NCI-H446 treated with DMSO at 0.1 percent for 48 hours (cell line): Measurements from ENCODE around the gene DOCK4.

Experiments used
- DNase-seq: peaks from one replicate; lab custom pipeline; 2025; lab: John Stamatoyannopoulos, UW

Gene DOCK4

GRCh38 chr7:111903016-111903415, 303.2 kb downstream of the DOCK4 start:
- no peak for DNase-seq

- no peak for DNase-seq
These were observed 305.9 kb downstream of the DOCK4 start for GRCh38 chr7:111900283-111900682.

GRCh38 chr7:111895049-111895448, 311.1 kb downstream of the DOCK4 start:
- DNase-seq: no peak

- DNase-seq: no peak
These were observed 311.7 kb downstream of the DOCK4 start for GRCh38 chr7:111894518-111894917.

- no peak for DNase-seq
These were observed 313.0 kb downstream of the DOCK4 start for GRCh38 chr7:111893190-111893589.

- DNase-seq: no peak
These were observed 313.6 kb downstream of the DOCK4 start for GRCh38 chr7:111892588-111892987.

GRCh38 chr7:111887734-111888133, 318.5 kb downstream of the DOCK4 start:
- no peak for DNase-seq

GRCh38 chr7:111886233-111886632, 320.0 kb downstream of the DOCK4 start:
- no peak for DNase-seq

GRCh38 chr7:111883241-111883640, 323.0 kb downstream of the DOCK4 start:
- DNase-seq: no peak

- no peak for DNase-seq
These were observed 327.4 kb downstream of the DOCK4 start for GRCh38 chr7:111878785-111879184.

- no peak for DNase-seq
These were observed 328.3 kb downstream of the DOCK4 start for GRCh38 chr7:111877931-111878330.

- no peak for DNase-seq
These were observed 332.1 kb downstream of the DOCK4 start for GRCh38 chr7:111873963-111874690.

- no peak for DNase-seq
These were observed 332.9 kb downstream of the DOCK4 start for GRCh38 chr7:111873326-111873646.

- DNase-seq: no peak
These were observed 333.5 kb downstream of the DOCK4 start for GRCh38 chr7:111872450-111873325.

- no peak for DNase-seq
These were observed 334.9 kb downstream of the DOCK4 start for GRCh38 chr7:111871283-111871682.

GRCh38 chr7:111869280-111869679, 336.9 kb downstream of the DOCK4 start:
- DNase-seq: no peak

- DNase-seq: no peak
These were observed 338.8 kb downstream of the DOCK4 start for GRCh38 chr7:111867348-111867931.

- DNase-seq: no peak
These were observed 339.4 kb downstream of the DOCK4 start for GRCh38 chr7:111866787-111867186.

GRCh38 chr7:111865430-111865829, 340.8 kb downstream of the DOCK4 start:
- no peak for DNase-seq

- DNase-seq: no peak
These were observed 341.8 kb downstream of the DOCK4 start for GRCh38 chr7:111864291-111864976.

- no peak for DNase-seq
These were observed 342.9 kb downstream of the DOCK4 start for GRCh38 chr7:111863269-111863668.

- DNase-seq: no peak
These were observed 346.0 kb downstream of the DOCK4 start for GRCh38 chr7:111860248-111860647.
